OCI-LY1 (cell line): ENCODE data around the gene HLA-F.

ENCODE experiments used
- CTCF ChIP-seq: fragments of 200-600 bp; sonication (generic), shearing (Covaris generic); IDR thresholded peaks from 2 replicates; pipeline ENCODE4 v1.5.1; 2017; ENCODE audit warnings: mild to moderate bottlenecking, antibody characterized with exemption, low read length, moderate library complexity, mixed read lengths
- EZH2 ChIP-seq: fragments of 200-600 bp; sonication (generic), shearing (Covaris generic); IDR thresholded peaks from 2 replicates; pipeline ENCODE4 v1.8.0; 2017; ENCODE audit warnings: borderline replicate concordance, mixed run types, mild to moderate bottlenecking, antibody characterized with exemption, low read length, moderate library complexity, mixed read lengths

GRCh38 chr6:29720863-29721262 is 2.4 kb upstream of the HLA-F start:
- TF ChIP-seq EZH2, result no peak
- TF ChIP-seq CTCF, result no peak
